Smooth muscle cell (in vitro differentiated cells): Measurements from ENCODE around the gene THRA. TPM values are rescaled to one million over a fixed set of nuclear protein-coding genes. Genes with fewer than 3 reads are reported as not detected.

Experiments used
- DNase-seq: peaks from one replicate; lab custom pipeline; 2025; ENCODE audit not compliant: unreplicated experiment; lab: John Stamatoyannopoulos, UW
- H2AFZ ChIP-seq: fragments of 200-600 bp; sonication (generic); 2 replicates; pipeline ENCODE4 v1.6.0; 2016; ENCODE audit warnings: antibody characterized with exemption, low read depth, mild to moderate bottlenecking
- H3F3A ChIP-seq: fragments of 200-600 bp; sonication (generic); 2 replicates; pipeline ENCODE4 v1.6.0; 2017; ENCODE audit warnings: antibody characterized with exemption, low read depth
- H3K27ac ChIP-seq: fragments of 200-600 bp; sonication (generic); 2 replicates; pipeline ENCODE4 v1.5.1; 2016; ENCODE audit warnings: low read depth, mild to moderate bottlenecking
- H3K27me3 ChIP-seq: fragments of 200-600 bp; sonication (generic); 2 replicates; pipeline ENCODE4 v1.6.1; 2016; ENCODE audit warnings: low read depth, mild to moderate bottlenecking
- H3K36me3 ChIP-seq: fragments of 200-600 bp; sonication (generic); 2 replicates; pipeline ENCODE4 v1.5.1; 2016; ENCODE audit warnings: low read depth
- H3K4me1 ChIP-seq: fragments of 200-600 bp; sonication (generic); 2 replicates; pipeline ENCODE4 v1.5.1; 2016; ENCODE audit warnings: low read depth
- H3K4me2 ChIP-seq: fragments of 200-600 bp; sonication (generic); 2 replicates; pipeline ENCODE4 v1.6.0; 2016; ENCODE audit warnings: mild to moderate bottlenecking
- H3K4me3 ChIP-seq: fragments of 200-600 bp; sonication (generic); 2 replicates; pipeline ENCODE4 v1.5.1; 2016; ENCODE audit warnings: mild to moderate bottlenecking
- H3K79me2 ChIP-seq: fragments of 200-600 bp; sonication (generic); 2 replicates; pipeline ENCODE4 v1.6.0; 2016; ENCODE audit warnings: low read depth, mild to moderate bottlenecking
- H3K9ac ChIP-seq: fragments of 200-600 bp; sonication (generic); 2 replicates; pipeline ENCODE4 v1.6.0; 2016; ENCODE audit warnings: low read depth
- H3K9me3 ChIP-seq: fragments of 200-600 bp; sonication (generic); replicated peaks from 2 replicates; pipeline ENCODE4 v1.5.1; 2016; ENCODE audit warnings: low read depth
- H4K20me1 ChIP-seq: fragments of 200-600 bp; sonication (generic); 2 replicates; pipeline ENCODE4 v1.6.0; 2016; ENCODE audit warnings: low read depth
- CTCF ChIP-seq: fragments of 200-600 bp; sonication (generic); IDR thresholded peaks from 2 replicates; pipeline ENCODE4 v1.5.1; 2017; ENCODE audit warnings: borderline replicate concordance, mild to moderate bottlenecking, antibody characterized with exemption; ENCODE audit not compliant: insufficient read depth, poor library complexity, severe bottlenecking
- WGBS: methylation state at CpG from one replicate; pipeline ENCODE4 v1.1.7; 2016; ENCODE audit warnings: low lambda C conversion rate; 5-methylcytosine and 5-hydroxymethylcytosine counted together
- polyA plus RNA-seq: library from polyadenylated mRNA; unstranded; fragments of >200 nt; fragmentation: Nextera tagmentation; extraction: Ambion mirVana; gene quantifications from 2 replicates; pipeline ENCODE4 v1.2.1, GENCODE V29; 2016
- total RNA-seq: library from RNA; depleted of rRNA; stranded (reverse); fragments of >200 nt; gene quantifications from 2 replicates; pipeline ENCODE4 v1.2.3, GENCODE V29; 2014

Gene THRA
- total and polyA plus RNA-seq, 2 experiments from 2014 or later: 15.6 to 21.2 TPM

- no peaks in the 10 kb centered on the region for H3F3A ChIP-seq
- no peak overlapping the region for H3K4me2 ChIP-seq
- H3K79me2 ChIP-seq: no peaks in the 10 kb centered on the region
- no peak for DNase-seq
- H3K4me1 ChIP-seq: peaks cover 10% of the 10 kb centered on the region
- no peak overlapping the region for H3K27ac ChIP-seq
- no peak overlapping the region for H3K9ac ChIP-seq
- no peaks in the 10 kb centered on the region for H3K9me3 ChIP-seq
- H3K27me3 ChIP-seq: no peaks in the 10 kb centered on the region
- WGBS: 96% methylated on average over 9 of the region's 9 CpGs
- peaks cover 9% of the 10 kb centered on the region for H3K36me3 ChIP-seq
- TF ChIP-seq CTCF: no peak
- no peaks in the 10 kb centered on the region for H4K20me1 ChIP-seq
- no peak overlapping the region for H3K4me3 ChIP-seq
- no peak overlapping the region for H2AFZ ChIP-seq
Measured at GRCh38 chr17:40022497-40022896, 40.3 kb upstream of the THRA start.

GRCh38 chr17:40022961-40023541 is 39.7 kb upstream of the THRA start:
- Histone ChIP-seq H3K4me3 (no peak overlapping the region), H3F3A (no peaks in the 10 kb centered on the region), H3K4me2 (no peak overlapping the region), H3K9me3 (no peaks in the 10 kb centered on the region), H3K79me2 (no peaks in the 10 kb centered on the region), H3K36me3 (peaks cover 9% of the 10 kb centered on the region), H3K9ac (no peak overlapping the region), H3K4me1 (peaks cover 10% of the 10 kb centered on the region), H4K20me1 (no peaks in the 10 kb centered on the region), H3K27me3 (no peaks in the 10 kb centered on the region), H3K27ac (no peak overlapping the region), H2AFZ (no peak overlapping the region)
- over 99% methylated on average over 19 of the region's 19 CpGs for WGBS
- no peak for TF ChIP-seq CTCF
- DNase-seq: no peak

GRCh38 chr17:40023590-40024292 is 39.0 kb upstream of the THRA start:
- TF ChIP-seq CTCF: no peak
- Histone ChIP-seq H3K4me3 (no peak overlapping the region), H3F3A (no peaks in the 10 kb centered on the region), H3K27ac (no peak overlapping the region), H3K9ac (no peak overlapping the region), H3K79me2 (no peaks in the 10 kb centered on the region), H3K4me1 (peaks cover 4% of the 10 kb centered on the region), H3K9me3 (no peaks in the 10 kb centered on the region), H3K36me3 (peaks cover 9% of the 10 kb centered on the region), H3K4me2 (no peak overlapping the region), H2AFZ (no peak overlapping the region), H3K27me3 (no peaks in the 10 kb centered on the region), H4K20me1 (no peaks in the 10 kb centered on the region)
- no peak for DNase-seq
- WGBS: 93% methylated on average over 10 of the region's 10 CpGs

GRCh38 chr17:40024901-40025300 is 37.9 kb upstream of the THRA start:
- H3K4me3 ChIP-seq: no peak overlapping the region
- H3F3A ChIP-seq: no peaks in the 10 kb centered on the region
- peaks cover 9% of the 10 kb centered on the region for H3K36me3 ChIP-seq
- H3K9ac ChIP-seq: no peak overlapping the region
- no peak overlapping the region for H3K4me2 ChIP-seq
- no peaks in the 10 kb centered on the region for H3K9me3 ChIP-seq
- H2AFZ ChIP-seq: no peak overlapping the region
- H3K27ac ChIP-seq: no peak overlapping the region
- no peaks in the 10 kb centered on the region for H4K20me1 ChIP-seq
- no peaks in the 10 kb centered on the region for H3K79me2 ChIP-seq
- 97% methylated on average over 8 of the region's 8 CpGs for WGBS
- H3K4me1 ChIP-seq: no peaks in the 10 kb centered on the region
- no peak for TF ChIP-seq CTCF
- DNase-seq: no peak
- H3K27me3 ChIP-seq: no peaks in the 10 kb centered on the region
